HG03575 (cell line): ENCODE measurements around the gene ZNF207.
"Not testable (repeated sequence)": the region's sequence is repeated elsewhere in the genome, so short reads cannot be mapped to it uniquely, and the experiment has no call there.

Experiments
- ATAC-seq: cut with Tn5 transposase; IDR thresholded peaks from one replicate; pipeline ENCODE4 v1.9.1; 2021; ENCODE audit not compliant: unreplicated experiment, insufficient number of reproducible peaks, low FRiP score; ENCODE audit errors: extremely low read depth

ZNF207 gene

DNA sequence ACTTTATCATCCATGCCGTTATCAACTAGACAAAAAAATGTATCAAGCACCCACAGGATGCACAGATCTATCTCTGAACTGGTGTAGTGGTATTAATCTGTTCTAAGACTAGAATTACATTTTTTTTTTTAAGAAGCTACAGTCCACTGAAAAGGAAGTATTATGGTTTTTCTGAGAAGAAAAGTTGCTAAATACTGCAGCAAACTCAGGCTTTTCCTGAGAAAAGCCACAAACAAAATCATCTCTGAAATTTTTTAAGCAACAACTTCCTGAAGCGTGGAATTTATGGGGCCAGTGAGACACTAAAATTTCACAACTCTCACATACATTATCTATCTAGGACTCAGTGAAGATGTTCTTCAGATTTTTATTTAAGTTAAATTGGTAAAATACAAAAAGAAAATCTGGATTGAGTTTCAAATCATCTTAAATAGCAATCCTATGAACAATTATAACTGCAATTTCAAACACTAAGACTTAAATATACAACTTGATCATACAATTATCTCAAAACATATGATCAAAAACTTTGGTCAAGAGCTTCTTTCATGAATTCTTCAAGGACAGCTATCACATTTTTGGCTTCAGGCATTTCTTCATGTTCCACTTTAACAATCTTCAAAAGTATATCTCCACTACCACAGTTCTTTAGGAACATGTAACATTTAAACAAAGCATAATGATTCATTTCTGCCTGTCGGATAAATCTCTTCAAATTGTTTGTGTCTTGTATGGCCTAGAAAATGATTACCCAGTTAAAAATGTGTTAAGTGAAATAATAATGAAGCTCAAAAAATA, 18.5 kb upstream of the ZNF207 start:
- no peak for ATAC-seq

- no peak for ATAC-seq
Measured at GRCh38 chr17:32333187-32333586, 16.8 kb upstream of the ZNF207 start.

- no peak for ATAC-seq
Measured at GRCh38 chr17:32335046-32335445, 14.9 kb upstream of the ZNF207 start.

DNA sequence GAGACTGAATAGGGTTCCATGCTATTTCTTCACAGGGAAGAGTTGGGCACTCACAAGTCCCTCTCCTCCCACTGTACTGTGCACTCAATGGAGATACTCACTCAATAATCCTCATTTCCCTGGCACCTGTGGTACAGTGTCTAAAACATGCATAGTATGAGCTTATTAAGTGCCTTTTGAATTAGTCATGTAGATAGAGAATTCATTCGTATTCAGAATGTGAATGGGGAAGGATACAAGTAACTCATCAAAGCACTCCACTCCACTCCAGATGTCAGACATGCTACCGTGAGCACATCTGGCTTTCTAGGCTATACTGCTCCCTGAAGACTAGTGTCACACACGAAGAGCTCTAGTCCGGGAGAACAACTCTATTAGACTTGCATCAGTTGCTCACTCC, 14.3 kb upstream of the ZNF207 start:
- no peak for ATAC-seq

GRCh38 chr17:32341141-32341856, 8.7 kb upstream of the ZNF207 start:
- no peak for ATAC-seq

GRCh38 chr17:32341857-32342602, 7.9 kb upstream of the ZNF207 start, which contains the start of gene C17orf75:
C17orf75 (minus strand) TSS chr17:32342173; CDS start chr17:32342139, 34 bp downstream.
- no peak for ATAC-seq

DNA sequence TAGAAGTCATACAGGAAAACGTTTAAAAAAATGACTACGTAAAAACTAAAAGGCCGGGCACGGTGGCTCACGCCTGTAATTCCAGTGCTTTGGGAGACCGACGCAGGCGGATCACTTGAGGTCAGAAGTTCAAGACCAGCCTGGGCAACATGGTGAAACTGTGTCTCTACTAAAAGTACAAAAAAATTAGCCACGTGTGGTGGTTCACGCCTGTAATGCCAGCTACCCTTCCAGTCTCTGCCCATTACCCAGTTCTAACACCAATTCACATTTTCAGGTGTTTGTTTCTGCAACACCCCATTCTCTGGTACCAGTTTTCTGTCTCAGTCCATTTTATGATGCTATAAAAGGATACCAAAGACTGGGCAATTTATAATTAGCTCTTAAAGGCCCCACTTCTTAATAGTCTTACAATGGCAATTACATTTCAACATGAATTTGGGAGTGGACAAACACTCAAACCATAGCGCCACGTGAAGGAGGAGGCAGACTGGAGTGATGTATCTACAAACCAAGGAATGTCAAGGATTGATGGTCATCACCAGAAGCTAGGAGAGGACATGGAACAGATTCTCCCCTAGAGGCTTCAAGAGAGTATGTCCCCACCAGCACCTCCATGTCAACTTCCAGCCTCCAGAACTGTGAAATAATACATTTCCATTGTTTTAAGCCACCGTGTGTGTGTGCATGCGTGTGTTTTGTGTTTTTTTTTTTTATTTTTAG, 7.2 kb upstream of the ZNF207 start:
- ATAC-seq = no peak

- no peak for ATAC-seq
Measured at GRCh38 chr17:32345951-32346600, 3.9 kb upstream of the ZNF207 start.

DNA sequence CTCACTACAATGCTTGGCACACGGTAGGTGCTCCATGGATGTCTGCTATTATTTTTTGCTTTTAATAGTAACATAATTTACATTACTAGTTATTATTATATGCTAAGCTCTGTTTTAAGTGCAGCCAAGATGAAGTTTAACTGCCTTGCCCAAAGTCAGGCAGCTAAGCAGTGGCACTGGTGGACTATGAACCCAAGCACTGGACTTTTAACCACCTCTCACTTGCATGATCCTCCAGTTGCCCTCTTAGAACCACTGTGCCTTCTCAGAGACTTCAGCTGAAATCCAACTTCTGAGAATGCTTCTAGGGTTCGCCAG, 1.5 kb upstream of the ZNF207 start:
- no peak for ATAC-seq

DNA sequence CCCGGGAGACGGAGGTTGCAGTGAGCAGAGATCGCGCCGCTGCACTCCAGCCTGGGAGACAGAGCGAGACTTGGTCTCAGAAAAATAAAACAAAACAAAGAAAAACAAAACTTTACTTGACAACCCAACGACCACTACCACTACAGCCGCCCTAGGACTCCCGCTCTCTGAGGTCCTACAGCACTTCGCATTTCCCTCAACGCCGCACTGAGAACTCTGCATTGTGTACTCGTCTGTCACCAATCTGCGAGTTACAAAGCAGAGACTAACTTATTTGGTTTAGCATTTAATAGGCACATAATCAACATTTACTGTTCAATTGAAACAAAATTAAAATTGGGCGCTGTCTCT, 479 bp upstream of the ZNF207 start:
- no peak for ATAC-seq

- no peak for ATAC-seq
Measured at GRCh38 chr17:32350666-32351418, 885 bp downstream of the ZNF207 start.

DNA sequence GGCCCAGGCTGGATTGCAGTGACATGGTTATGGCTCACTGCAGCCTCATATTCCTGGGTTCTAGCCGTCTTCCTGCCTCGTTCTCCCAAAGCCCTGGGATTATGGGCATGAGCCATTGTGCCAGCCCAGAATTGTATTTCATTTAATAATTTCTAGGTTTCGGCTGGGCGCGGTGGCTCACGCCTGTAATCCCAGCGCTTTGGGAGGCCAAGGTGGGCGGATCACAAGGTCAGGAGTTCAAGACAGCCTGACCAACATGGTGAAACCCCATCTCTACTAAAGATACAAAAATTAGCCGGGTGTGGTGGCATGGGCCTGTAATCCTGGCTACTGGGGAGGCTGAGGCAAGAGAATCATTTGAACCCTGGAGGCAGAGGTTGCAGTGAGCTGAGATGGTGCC, 2.8 kb downstream of the ZNF207 start:
- not testable (repeated sequence) for ATAC-seq

- no peak for ATAC-seq
Measured at GRCh38 chr17:32355649-32356377, 5.9 kb downstream of the ZNF207 start.

- no peak for ATAC-seq
Measured at GRCh38 chr17:32356378-32356743, 6.4 kb downstream of the ZNF207 start.

DNA sequence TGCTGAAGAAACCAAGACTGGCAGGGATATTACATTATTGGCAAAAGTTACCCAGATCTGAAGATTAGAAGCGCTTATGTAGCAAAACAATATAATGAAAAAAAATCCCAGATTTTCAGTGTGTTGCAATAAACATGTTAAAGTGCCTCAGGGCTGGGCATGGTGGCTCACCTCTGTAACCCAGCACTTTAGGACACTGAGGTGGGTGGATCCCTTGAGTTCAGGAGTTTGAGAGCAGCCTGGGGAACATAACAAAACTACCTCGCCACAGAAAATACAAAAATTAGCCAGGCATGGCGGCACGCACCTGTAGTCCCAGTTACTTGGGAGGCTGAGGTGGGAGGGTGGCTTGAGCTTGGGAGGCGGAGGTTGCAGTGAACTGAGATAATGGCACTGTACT, 6.8 kb downstream of the ZNF207 start:
- no peak for ATAC-seq

DNA sequence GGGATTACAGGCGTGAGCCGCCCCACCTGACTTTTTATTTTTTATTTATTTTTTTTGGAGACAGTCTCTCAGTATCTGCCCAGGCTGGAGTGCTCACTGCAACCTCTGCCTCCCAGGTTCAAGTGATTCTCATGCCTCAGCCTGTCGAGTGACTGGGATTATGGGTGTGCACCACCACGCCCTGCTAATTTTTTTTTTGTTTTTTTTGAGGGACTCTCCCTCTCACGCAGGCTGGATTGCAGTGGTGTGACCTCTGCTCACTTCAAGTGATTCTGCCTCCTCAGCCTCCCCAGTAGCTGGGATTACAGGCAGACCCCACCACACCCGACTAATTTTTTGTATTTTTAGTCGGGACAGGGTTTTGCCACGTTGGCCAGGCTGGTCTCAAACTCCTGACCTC, 7.7 kb downstream of the ZNF207 start:
- ATAC-seq = no peak

DNA sequence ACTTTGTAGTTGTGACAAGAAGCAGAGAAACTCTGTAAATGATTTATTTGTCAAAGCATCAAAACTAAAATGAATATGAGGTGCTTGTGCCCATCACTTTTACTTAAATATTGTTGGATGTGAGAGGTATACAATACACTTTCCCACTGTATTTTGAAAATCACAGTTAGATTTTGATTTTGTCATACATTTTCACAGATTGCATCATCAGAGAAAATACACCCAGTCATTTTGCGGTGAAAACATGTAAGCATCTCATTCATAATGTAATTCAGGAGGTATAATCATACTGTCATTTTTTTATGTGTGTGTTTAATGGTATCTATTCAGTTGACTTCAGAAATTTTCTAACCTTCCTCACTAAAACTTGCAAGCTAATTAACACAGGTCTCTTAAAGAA, 11.3 kb downstream of the ZNF207 start:
- no peak for ATAC-seq

GRCh38 chr17:32370426-32370825, 20.5 kb downstream of the ZNF207 start:
- ATAC-seq = no peak
